Measurements from ENCODE around the gene LMAN2. TPM values are rescaled to one million over a fixed set of nuclear protein-coding genes. Genes with fewer than 3 reads are reported as not detected.

LMAN2 gene
- polyA plus RNA-seq, 3 donors: 148 to 275 (median 259) TPM

- Mint-ChIP-seq H3K27me3 (ENCODE audit: low read depth in 3 of 3) (peaks cover 0 to 10% (median under 1%) of the 10 kb centered on the region in 3 donors), H3K36me3 (peaks cover 82 to 96% of the 10 kb centered on the region in 2 donors), H3K9me3 (peaks cover 0 to 2% (median 0%) of the 10 kb centered on the region in 7 donors), H3K4me1 (peaks cover 10% of the 10 kb centered on the region), H3K27ac (no peak overlapping the region), H3K4me3 (no peak overlapping the region)
- Histone ChIP-seq H3K36me3 (replicated peaks in 1 of 2; ENCODE audit: control insufficient read depth in 1 of 2, insufficient read depth in 2 of 2, low read length in 2 of 2) (peaks cover 87 to 94% of the 10 kb centered on the region in 2 donors), H3K79me2 (ENCODE audit: insufficient read depth, low read length) (peaks cover 25% of the 10 kb centered on the region), H3K27ac (ENCODE audit: low read depth in 1 of 2, low read length in 2 of 2) (no peak overlapping the region), H3K4me1 (ENCODE audit: control insufficient read depth in 1 of 2, insufficient read depth in 2 of 2, low read length in 2 of 2) (peaks cover 0 to 3% of the 10 kb centered on the region in 2 donors), H3K4me3 (replicated peaks in 1 of 3; ENCODE audit: low read depth in 2 of 3, low read length in 3 of 3) (no peak overlapping the region), H3K4me2 (replicated peaks; ENCODE audit: extremely low read depth, low read length, poor library complexity, severe bottlenecking) (no peak overlapping the region), H3K9me3 (replicated peaks in 1 of 2; ENCODE audit: control insufficient read depth in 1 of 2, insufficient read depth in 1 of 2, low read length in 2 of 2) (no peaks in the 10 kb centered on the region), H3K27me3 (ENCODE audit: control insufficient read depth in 2 of 2, insufficient read depth in 2 of 2, low read length in 2 of 2) (no peaks in the 10 kb centered on the region), H2AFZ (ENCODE audit: insufficient read depth, low read depth, low read length, poor library complexity, severe bottlenecking) (no peak overlapping the region), H3K9ac (ENCODE audit: insufficient read depth, low read length, poor library complexity, severe bottlenecking) (no peak overlapping the region), H4K20me1 (ENCODE audit: insufficient read depth, low read length) (peaks cover 92% of the 10 kb centered on the region)
- no peak for TF ChIP-seq CTCF (IDR thresholded peaks at IDR 0.05)
- WGBS (ENCODE audit: insufficient coverage): 98% methylated on average over 31 of the region's 36 CpGs
- intact Hi-C loops (cut with micrococcal nuclease): no loop called here
- no peak for DNase-seq
Measured at GRCh38 chr5:177336603-177337494, 14.6 kb downstream of the LMAN2 start.

GRCh38 chr5:177336112-177336511, 15.4 kb downstream of the LMAN2 start:
- Histone ChIP-seq H3K27ac (ENCODE audit: low read depth in 1 of 2, low read length in 2 of 2) (no peak overlapping the region), H3K4me3 (replicated peaks in 1 of 3; ENCODE audit: low read depth in 2 of 3, low read length in 3 of 3) (no peak overlapping the region), H3K4me1 (ENCODE audit: control insufficient read depth in 1 of 2, insufficient read depth in 2 of 2, low read length in 2 of 2) (peaks cover 2 to 6% of the 10 kb centered on the region in 2 donors), H3K9me3 (replicated peaks in 1 of 2; ENCODE audit: control insufficient read depth in 1 of 2, insufficient read depth in 1 of 2, low read length in 2 of 2) (no peaks in the 10 kb centered on the region), H3K36me3 (replicated peaks in 1 of 2; ENCODE audit: control insufficient read depth in 1 of 2, insufficient read depth in 2 of 2, low read length in 2 of 2) (peaks cover 83 to 94% of the 10 kb centered on the region in 2 donors), H3K79me2 (ENCODE audit: insufficient read depth, low read length) (peaks cover 17% of the 10 kb centered on the region), H2AFZ (ENCODE audit: insufficient read depth, low read depth, low read length, poor library complexity, severe bottlenecking) (no peak overlapping the region), H3K9ac (ENCODE audit: insufficient read depth, low read length, poor library complexity, severe bottlenecking) (no peak overlapping the region), H4K20me1 (ENCODE audit: insufficient read depth, low read length) (peaks cover 92% of the 10 kb centered on the region), H3K4me2 (replicated peaks; ENCODE audit: extremely low read depth, low read length, poor library complexity, severe bottlenecking) (no peak overlapping the region), H3K27me3 (ENCODE audit: control insufficient read depth in 2 of 2, insufficient read depth in 2 of 2, low read length in 2 of 2) (no peaks in the 10 kb centered on the region)
- TF ChIP-seq CTCF (IDR thresholded peaks at IDR 0.05): peak; percentile 54
- peaks cover 82 to 96% of the 10 kb centered on the region in 2 donors for H3K36me3 Mint-ChIP-seq
- 55% methylated on average over 12 of the region's 12 CpGs for whole genome bisulfite sequencing (ENCODE audit: insufficient coverage)
- peak; percentile 32 to 48 (median 33) for DNase-seq
- no peak overlapping the region for H3K27ac Mint-ChIP-seq
- peaks cover under 1 to 10% (median 2%) of the 10 kb centered on the region in 3 donors for H3K27me3 Mint-ChIP-seq (ENCODE audit: low read depth in 3 of 3)
- peaks cover 14% of the 10 kb centered on the region for H3K4me1 Mint-ChIP-seq
- H3K9me3 Mint-ChIP-seq: peaks cover 0 to 2% (median 0%) of the 10 kb centered on the region in 7 donors
- no peak overlapping the region for H3K4me3 Mint-ChIP-seq
- intact Hi-C loops (cut with micrococcal nuclease): no loop called here
